ENCODE measurements around the gene RNU2-63P. TPM values are rescaled to one million over a fixed set of nuclear protein-coding genes. Genes with fewer than 3 reads are reported as not detected.

Gene RNU2-63P
- total RNA-seq, 1 experiment from 2014 or later: 7.7 TPM

GRCh38 chr2:88053296-88053695 is 36.9 kb upstream of the RNU2-63P start:
- POLR2A ChIA-PET: no interaction called here
- Mint-ChIP-seq H3K4me3 (no peak overlapping the region), H3K27me3 (ENCODE audit: low read depth) (no peaks in the 10 kb centered on the region), H3K9me3 (no peaks in the 10 kb centered on the region), H3K4me1 (peaks cover 26% of the 10 kb centered on the region), H3K36me3 (peaks cover 3% of the 10 kb centered on the region; the same call in 1 of the 2 replicates), H3K27ac (peak overlapping the region; percentile 55)
- ATAC-seq (no peak), DNase-seq (ENCODE audit: low spot score) (no peak)
- TF ChIP-seq ZMAT4 (CRISPR knock-in tag; IDR thresholded peaks at IDR 0.05) (no peak), NR1H2 (CRISPR knock-in tag; IDR thresholded peaks at IDR 0.05) (no peak), MXD4 (CRISPR knock-in tag; IDR thresholded peaks at IDR 0.05; ENCODE audit: borderline replicate concordance) (no peak), SP1 (CRISPR knock-in tag; conservative IDR thresholded peaks at IDR 0.05) (no peak)
- CTCF ChIA-PET: no interaction called here

- DNase-seq (ENCODE audit: low spot score) (no peak), ATAC-seq (no peak)
- ChIA-PET CTCF (no interaction called here), POLR2A (no interaction called here)
- no peaks in the 10 kb centered on the region for H3K27me3 Mint-ChIP-seq (ENCODE audit: low read depth)
- no peak overlapping the region for H3K27ac Mint-ChIP-seq
- peaks cover 26% of the 10 kb centered on the region for H3K4me1 Mint-ChIP-seq
- peaks cover 3% of the 10 kb centered on the region; the same call in 1 of the 2 replicates for H3K36me3 Mint-ChIP-seq
- no peaks in the 10 kb centered on the region for H3K9me3 Mint-ChIP-seq
- no peak overlapping the region for H3K4me3 Mint-ChIP-seq
- TF ChIP-seq ZNF416 (CRISPR knock-in tag; IDR thresholded peaks at IDR 0.05) (no peak), ESRRA (CRISPR knock-in tag; IDR thresholded peaks at IDR 0.05; ENCODE audit: borderline replicate concordance) (no peak), ARID4B (CRISPR knock-in tag; IDR thresholded peaks at IDR 0.05; ENCODE audit: borderline replicate concordance) (no peak), ZBTB43 (CRISPR knock-in tag; IDR thresholded peaks at IDR 0.05) (no peak), AFF4 (CRISPR knock-in tag; IDR thresholded peaks at IDR 0.05; ENCODE audit: borderline replicate concordance) (no peak), CTCF (IDR thresholded peaks at IDR 0.05) (no peak), USF2 (CRISPR knock-in tag; IDR thresholded peaks at IDR 0.05) (no peak), ELF4 (CRISPR knock-in tag; IDR thresholded peaks at IDR 0.05; ENCODE audit: low read depth) (no peak), FOXP1 (CRISPR knock-in tag; IDR thresholded peaks at IDR 0.05; ENCODE audit: borderline replicate concordance) (no peak), NFE2L1 (CRISPR knock-in tag; IDR thresholded peaks at IDR 0.05) (no peak), JUN (CRISPR knock-in tag; IDR thresholded peaks at IDR 0.05) (no peak), E2F4 (CRISPR knock-in tag; IDR thresholded peaks at IDR 0.05; ENCODE audit: borderline replicate concordance, low read depth) (no peak), FOXP4 (CRISPR knock-in tag; IDR thresholded peaks at IDR 0.05) (no peak), ZNF219 (CRISPR knock-in tag; IDR thresholded peaks at IDR 0.05; ENCODE audit: borderline replicate concordance) (no peak)
Measured at GRCh38 chr2:88051792-88052191, 35.4 kb upstream of the RNU2-63P start.
